Measurements from ENCODE around the gene BRWD1.
A peak's percentile ranks its signal among the peaks of the same experiment; 100 is the strongest.

BRWD1 gene

DNA sequence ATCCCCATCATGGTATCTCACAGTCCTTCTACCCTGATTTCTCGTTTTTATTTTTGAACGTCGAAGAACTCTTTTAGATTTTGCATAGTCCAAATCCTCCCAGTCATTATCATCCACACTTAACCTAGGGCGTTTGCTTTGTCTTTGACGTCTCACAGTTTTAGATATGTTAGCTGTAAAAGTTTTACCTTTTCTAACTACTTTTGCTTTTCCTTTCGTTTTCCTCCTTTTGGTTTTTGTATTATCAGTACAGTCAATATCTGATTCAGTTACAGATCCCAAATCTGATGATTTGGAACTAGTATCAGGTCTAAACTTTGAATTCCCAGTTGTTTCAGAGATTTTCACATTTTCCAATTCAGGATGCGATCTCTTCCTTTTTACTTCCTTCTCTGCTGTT, 117.1 kb downstream of the BRWD1 start:
- no peak for DNase-seq

DNA sequence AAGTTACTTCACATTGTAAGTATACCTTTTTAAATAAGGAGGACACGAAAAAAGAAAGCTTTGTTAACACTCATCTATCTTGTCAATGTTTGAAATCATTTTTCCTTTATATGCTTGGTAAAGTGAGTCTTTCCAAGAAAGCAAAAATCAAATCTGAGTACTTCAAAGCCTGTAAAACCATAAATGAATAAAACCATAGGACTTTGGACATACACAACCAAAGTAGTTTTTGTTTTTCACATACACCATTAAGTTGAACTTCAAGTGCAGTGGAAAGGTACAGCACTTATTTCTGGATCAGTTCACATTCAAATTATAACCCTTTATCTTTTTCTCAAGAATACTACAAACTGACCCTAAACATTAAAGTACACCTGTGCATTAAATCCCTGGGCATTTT, 120.1 kb downstream of the BRWD1 start:
- no peak for DNase-seq

DNA sequence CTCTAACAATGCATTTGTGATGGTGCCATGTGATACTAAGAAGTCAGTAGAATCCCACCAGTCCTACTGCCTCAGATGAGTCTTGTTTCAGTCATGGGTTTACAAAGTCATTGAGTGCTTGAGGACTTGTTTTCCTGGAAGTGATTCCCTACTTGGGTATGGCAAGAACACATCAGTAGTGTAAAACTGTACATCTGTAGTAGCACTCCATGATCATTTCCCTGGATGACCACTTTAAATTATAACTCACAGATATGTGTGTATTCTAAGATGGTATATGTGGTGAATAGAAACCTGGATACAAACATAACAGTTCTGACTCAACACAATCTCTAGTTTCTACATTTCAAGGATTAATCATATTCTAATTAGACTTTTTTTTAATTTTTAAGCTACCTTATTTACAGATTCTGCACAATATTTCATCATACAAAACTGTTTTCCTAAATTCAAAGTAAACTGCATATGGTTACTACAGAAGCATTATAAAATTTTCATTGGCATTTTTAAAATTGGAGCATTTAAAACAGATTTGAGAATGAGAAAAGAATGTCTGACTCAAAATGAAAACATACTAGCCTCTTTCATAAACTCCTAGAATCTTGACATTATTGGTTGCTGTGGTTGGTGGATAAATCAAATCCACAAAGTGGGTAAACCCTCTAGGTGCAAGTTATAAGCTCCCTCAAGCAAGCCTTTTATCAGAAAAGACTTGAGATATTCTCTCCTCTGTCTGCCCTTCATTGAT, 123.4 kb downstream of the BRWD1 start:
- peak; percentile 38 for DNase-seq

GRCh38 chr21:39188521-39189139, 124.8 kb downstream of the BRWD1 start:
- DNase-seq = no peak

DNA sequence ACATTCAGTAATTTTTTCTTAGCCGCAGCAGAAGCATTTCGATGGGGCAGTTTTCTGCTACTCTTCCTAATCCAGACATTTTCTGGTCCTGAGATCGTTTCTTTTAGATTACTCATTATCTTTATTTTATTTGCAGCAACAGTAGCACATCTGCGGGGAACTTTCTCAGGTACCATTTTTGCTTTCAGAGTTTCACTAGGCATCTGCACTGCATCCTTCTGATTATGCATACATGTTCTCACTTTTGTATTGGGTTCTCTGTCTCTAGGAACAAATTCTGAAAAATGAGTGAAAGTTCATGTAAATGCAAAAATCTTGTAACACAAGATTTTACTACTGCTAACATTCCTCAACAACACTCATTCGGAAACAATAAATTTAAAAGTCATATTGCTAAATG, 126.3 kb downstream of the BRWD1 start:
- no peak for DNase-seq

- no peak for DNase-seq
These were observed 126.8 kb downstream of the BRWD1 start for GRCh38 chr21:39186676-39187075.

GRCh38 chr21:39185157-39185556, 128.3 kb downstream of the BRWD1 start:
- DNase-seq = no peak

DNA sequence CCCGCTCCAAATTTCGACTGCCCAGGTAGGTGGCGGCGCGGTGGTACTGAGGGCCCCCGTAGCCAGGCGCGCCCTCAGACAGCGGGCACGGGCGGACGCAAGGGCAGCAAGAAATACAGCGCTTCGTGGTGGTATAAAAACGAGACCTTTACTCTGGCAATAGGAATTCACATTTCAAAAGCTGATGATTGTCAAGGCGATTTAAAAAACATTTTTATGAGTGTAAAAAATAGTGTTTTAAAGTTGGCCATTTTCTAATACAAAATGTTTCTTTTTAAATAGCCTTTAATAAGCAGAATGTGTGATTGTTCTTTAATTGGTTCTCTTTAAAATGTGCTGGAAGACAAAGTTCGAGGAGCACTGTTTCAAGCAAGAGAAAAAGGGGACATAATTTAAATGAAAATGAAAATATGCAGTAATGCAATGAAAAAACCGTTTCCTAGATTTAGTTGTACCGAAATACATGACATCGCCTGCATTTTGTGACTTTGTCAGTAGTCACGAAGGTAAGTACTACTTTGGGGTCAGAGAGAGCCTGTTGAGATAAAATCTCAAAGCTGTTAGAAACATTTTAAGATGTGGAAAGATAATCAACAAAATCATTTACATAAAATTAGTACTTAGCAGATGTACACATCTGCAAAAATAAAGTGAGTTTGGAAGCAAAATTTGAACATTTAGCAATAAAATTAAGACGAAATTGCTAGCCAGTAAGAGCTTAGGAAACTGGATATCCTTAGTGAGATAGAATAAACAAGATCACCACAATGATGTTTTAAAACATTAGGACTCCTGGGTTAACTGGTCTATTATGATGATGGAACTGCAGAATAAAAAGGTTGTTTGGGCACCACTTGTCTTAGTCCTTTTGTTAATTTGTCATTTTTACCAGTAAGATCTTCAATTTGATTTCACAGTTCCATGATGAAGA, 129.1 kb downstream of the BRWD1 start:
- no peak for DNase-seq

- DNase-seq = peak; percentile 95
These were observed 130.0 kb downstream of the BRWD1 start, which contains the start of gene PSMG1 for GRCh38 chr21:39183272-39184049. Gene PSMG1 (minus strand): TSS chr21:39183451. CDS start chr21:39183385, 66 bp downstream.

- DNase-seq = no peak
These were observed 130.8 kb downstream of the BRWD1 start for GRCh38 chr21:39182484-39183271.

DNA sequence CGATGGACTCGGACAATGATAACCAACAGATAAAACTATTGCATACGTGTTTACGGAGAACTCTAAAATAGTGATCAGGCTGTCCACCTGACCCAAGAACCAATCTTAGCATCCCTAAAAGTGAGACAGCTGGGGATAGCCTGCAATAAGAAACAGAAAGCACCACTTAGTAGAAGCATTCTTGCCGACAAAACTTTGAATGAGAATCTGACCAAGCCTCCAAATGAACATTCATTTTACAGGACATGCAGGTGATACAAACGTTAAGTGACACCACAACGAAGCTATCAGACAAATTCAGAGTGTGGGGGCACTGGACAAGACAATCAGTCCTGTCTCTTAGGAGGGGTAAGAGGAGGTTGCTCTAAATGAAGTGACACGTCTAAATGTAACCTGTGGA, 131.4 kb downstream of the BRWD1 start:
- no peak for DNase-seq

DNA sequence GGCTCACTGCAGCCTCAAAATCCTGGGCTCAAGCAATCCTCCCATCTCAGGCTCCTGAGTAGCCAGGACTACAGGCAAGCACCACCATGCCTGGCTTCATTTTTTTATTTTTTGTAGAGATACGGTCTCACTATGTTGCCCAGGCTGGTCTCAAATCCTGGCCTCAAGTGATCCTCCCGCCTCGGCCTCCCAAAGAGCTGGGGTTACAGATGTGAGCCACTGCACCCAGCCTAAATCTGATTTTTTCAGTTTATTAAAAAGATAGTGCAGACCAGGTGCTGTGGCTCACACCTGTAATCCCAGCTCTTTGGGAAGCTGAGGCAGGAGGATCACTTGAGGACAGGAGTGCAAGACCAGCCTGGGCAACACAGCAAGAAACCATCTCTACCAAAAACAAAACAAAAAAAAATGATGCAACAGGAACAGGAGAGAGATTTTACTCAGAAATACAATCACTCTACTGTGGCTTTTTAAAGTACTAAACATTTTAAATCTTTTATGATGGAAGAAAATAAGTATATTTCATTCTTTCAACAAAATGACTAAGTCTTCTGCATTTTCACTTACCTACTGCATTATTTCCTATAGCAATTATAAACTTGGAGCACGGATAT, 132.1 kb downstream of the BRWD1 start:
- no peak for DNase-seq

DNA sequence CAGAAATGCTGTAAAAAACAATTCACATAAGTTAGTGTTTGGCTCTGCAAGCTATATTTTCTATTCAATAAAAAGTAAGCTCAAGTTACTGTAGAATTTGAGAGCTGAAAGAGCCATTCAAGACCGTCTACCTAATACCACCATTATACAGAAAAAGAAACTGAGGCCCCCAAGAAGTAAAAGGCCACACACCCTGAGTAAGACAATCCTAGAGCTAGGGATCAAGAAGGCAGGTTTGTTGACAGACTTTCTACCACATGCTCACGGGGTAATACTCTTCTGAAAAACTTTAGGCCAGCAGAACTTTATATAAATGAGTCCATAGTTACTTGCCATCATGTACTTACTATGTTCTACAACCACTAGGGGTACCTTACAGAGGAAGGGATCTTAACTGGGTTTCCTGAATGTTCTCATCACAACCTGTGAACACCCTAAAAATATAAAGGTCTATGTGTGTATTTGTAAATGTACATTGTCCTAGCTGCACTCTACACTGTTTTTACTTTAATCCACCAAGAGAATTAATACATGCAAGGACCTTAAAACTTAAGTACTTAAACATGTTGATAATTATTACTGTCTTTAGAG, 132.9 kb downstream of the BRWD1 start:
- peak; percentile 28 for DNase-seq

- DNase-seq = no peak
These were observed 135.0 kb downstream of the BRWD1 start for GRCh38 chr21:39178421-39178820.

DNA sequence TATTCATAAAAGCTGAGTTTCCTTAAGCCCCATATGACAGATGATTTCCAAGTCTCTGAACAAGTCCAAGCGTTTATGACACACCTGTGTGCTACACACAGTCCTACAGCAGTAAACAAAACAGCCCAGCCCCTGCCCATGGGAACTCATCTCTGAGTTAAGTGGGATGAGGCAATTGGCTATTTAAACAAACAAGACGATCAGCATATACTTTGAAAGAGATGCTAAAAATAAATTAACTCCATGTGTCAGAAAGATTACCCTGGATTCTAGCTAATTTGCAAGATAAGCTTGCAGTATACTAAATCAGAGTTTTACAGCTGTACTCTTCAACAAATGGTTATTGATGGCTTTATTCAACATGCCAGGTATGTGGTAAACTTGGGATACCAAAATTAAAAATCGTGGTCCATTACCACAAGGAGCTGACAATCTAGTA, 137.1 kb downstream of the BRWD1 start:
- DNase-seq = no peak

DNA sequence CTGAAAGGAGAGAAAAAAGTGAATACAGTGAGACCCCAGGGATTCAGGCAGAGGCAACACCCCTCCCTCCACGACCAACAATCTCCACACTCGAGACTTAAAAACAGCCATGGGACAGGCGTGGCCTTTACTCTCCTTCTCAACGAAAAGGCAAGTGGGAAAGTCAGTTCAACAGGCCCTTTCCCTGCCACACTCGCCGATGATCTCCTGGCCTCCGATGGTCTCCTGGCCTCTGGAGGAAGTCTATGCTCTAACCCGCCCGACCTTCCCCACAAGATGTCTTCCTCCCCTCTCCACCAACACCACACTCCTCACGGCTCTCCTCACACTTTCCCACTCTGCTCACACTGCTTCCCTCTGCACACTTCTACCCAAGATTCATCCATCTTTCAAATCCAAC, 137.8 kb downstream of the BRWD1 start:
- no peak for DNase-seq

GRCh38 chr21:39175154-39175553, 138.3 kb downstream of the BRWD1 start:
- DNase-seq = no peak

DNA sequence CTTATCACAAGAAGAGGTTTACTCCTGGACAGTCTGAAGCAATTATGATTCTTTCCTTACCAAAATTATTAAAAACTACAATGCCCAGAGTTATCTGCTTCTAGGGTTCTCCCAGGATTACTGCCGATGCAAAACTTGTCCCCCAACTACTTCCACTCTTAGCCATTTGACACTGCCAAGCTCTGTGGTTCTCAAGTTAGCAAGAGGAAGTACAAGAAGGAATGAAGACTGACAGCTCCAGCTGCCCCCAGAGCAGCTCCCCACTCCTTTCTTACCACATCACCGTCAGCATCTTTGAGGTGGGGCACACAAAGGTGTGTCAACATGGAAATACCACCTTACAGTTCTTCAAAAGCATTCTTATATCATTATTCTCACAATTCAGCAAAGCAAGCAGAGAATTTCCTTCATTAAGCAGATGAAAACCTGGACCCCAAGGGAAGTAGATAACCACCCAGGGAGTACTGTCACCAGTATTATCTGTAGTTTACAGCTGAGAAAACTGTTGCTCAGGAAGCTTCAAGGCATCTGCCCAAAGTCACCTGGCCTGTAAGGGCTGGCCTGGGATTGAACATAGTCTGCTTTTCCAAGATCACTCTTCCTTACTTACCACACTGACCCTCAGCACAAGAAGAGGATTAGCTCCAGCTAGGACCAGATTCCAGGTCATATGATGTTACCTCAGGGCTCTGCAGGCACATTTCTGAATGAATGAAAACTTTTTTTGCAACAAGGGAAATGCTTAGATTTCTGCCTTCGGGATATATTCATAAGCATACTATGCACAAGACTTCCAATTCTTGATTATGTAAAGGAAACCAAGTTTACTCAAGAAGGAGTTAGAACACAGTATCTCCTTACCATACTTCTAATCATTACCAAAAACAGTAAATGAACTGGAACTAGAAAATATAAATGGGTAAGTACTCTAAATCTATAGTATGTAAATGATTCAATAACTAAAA, 139.4 kb downstream of the BRWD1 start:
- DNase-seq = no peak

GRCh38 chr21:39169906-39170305, 143.5 kb downstream of the BRWD1 start:
- no peak for DNase-seq

DNA sequence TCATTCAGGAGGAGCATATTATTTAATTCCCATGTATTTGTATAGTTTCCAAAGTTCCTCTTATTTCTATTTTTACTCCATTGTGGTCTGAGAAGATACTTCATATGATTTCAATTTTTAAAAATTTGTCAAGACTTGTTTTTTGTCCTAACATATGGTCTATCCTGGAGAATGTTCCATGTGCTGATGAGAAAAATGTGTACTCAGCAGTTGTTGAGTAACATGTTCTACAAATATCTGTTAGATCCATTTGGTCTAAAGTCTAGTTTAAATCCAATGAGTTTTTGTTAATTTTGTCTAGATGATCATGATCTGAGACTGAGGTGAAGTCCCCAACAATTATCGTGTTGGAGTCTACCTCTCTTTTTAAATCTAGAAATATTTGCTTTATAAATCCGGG, 144.6 kb downstream of the BRWD1 start:
- DNase-seq = no peak
